MCF 10A (cell line): ENCODE measurements around the gene SGTA. TPM values are rescaled to one million over a fixed set of nuclear protein-coding genes. Genes with fewer than 3 reads are reported as not detected.

Experiments used
- BruUV-seq: library from RNA; stranded (reverse); fragments of 400-500 nt; replicated peaks from 2 replicates; lab custom pipeline; 2021; lab: Mats Ljungman, UMichigan
- CTCF ChIA-PET: fragments of 300-600 bp; sonication (Branson Sonifier 250); formaldehyde crosslinking; extraction: SDS; loops from one replicate; lab custom pipeline; 2021; ENCODE audit warnings: antibody characterized with exemption, inconsistent platforms; lab: Yijun Ruan, JAX
- POLR2A ChIA-PET: fragments of 300-600, 350-650 bp; sonication (Branson Sonifier 250); formaldehyde crosslinking; extraction: SDS; loops from one replicate; lab custom pipeline; 2020; ENCODE audit warnings: antibody characterized with exemption, inconsistent platforms; lab: Yijun Ruan, JAX
- DNase-seq: peaks from one replicate; pipeline ENCODE4 v3.0.0-alpha.2; 2018; ENCODE audit not compliant: unreplicated experiment
- H3K27ac Mint-ChIP-seq: one replicate; pipeline ENCODE4 v1.8.0; 2022; ENCODE audit warnings: mild to moderate bottlenecking, low read depth, mixed read lengths; ENCODE audit not compliant: unreplicated experiment
- H3K27me3 Mint-ChIP-seq: one replicate; pipeline ENCODE4 v1.8.0; 2022; ENCODE audit warnings: mixed read lengths; ENCODE audit not compliant: insufficient read depth, unreplicated experiment
- H3K36me3 Mint-ChIP-seq: one replicate; pipeline ENCODE4 v1.8.0; 2022; ENCODE audit warnings: mild to moderate bottlenecking, moderate library complexity, mixed read lengths; ENCODE audit not compliant: insufficient read depth, unreplicated experiment
- H3K4me1 Mint-ChIP-seq: one replicate; pipeline ENCODE4 v1.8.0; 2022; ENCODE audit warnings: mixed read lengths; ENCODE audit not compliant: insufficient read depth, unreplicated experiment
- H3K4me3 Mint-ChIP-seq: one replicate; pipeline ENCODE4 v1.8.0; 2022; ENCODE audit warnings: mild to moderate bottlenecking, moderate library complexity, mixed read lengths; ENCODE audit not compliant: unreplicated experiment
- H3K9me3 Mint-ChIP-seq: one replicate; pipeline ENCODE4 v1.8.0; 2022; ENCODE audit warnings: mixed read lengths; ENCODE audit not compliant: unreplicated experiment
- intact Hi-C: fragments of 100-400 bp; cut with micrococcal nuclease; formaldehyde crosslinking; loops from 2 replicates; pipeline ENCODE4 v1.14.1; 2022
- total RNA-seq: library from RNA; stranded (reverse); gene quantifications from 2 replicates; pipeline ENCODE4 v1.2.3, GENCODE V29; 2022
- TF ChIP-seq, protein P1 (sequence below): fragments of 200-600 bp; IDR thresholded peaks from one replicate; pipeline ENCODE4 v1.8.0; 2022; ENCODE audit warnings: antibody characterized with exemption, mild to moderate bottlenecking; ENCODE audit not compliant: unreplicated experiment

The SGTA gene
- total RNA-seq, 1 experiment from 2014 or later: 66.6 TPM

DNA sequence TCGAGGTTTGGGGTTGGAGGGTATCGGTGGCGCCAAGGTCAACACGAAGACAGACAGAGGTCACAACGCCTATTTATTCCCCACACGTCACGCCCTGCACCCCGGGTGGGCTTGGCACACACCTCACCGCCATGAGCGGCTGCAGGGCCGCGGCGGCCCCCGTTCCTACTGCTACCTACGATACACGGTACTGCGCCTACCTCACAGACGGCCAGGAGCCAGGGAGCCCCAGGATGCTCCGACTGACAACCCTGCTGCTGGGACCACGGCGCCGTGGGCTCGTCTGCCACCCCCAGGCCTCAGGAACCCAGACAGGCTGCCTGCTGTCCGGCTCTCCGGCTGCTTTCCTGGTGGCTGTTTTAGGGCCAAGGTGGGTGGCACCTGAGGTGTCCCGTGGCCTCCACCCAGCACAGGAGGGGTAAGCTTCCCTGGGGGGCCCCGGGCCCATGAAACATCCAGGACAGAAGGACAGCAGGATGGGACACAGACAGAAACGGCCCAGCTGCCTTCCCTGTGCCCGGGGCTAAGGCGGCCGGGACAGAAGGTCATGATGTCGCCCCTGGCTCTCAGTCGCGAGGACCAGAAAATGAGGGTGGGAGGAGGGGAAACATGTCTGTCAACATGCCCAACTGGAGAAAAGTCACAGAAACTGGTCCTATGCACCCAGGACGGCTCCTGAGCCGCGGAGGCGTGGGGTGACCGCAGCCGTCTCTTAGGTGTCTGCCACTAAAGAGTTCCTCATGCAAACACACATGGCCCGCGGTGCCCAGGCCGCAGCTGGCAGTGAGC is 28.2 kb downstream of the SGTA start:
- TF ChIP-seq, protein P1, sequence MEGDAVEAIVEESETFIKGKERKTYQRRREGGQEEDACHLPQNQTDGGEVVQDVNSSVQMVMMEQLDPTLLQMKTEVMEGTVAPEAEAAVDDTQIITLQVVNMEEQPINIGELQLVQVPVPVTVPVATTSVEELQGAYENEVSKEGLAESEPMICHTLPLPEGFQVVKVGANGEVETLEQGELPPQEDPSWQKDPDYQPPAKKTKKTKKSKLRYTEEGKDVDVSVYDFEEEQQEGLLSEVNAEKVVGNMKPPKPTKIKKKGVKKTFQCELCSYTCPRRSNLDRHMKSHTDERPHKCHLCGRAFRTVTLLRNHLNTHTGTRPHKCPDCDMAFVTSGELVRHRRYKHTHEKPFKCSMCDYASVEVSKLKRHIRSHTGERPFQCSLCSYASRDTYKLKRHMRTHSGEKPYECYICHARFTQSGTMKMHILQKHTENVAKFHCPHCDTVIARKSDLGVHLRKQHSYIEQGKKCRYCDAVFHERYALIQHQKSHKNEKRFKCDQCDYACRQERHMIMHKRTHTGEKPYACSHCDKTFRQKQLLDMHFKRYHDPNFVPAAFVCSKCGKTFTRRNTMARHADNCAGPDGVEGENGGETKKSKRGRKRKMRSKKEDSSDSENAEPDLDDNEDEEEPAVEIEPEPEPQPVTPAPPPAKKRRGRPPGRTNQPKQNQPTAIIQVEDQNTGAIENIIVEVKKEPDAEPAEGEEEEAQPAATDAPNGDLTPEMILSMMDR: no peak
- Mint-ChIP-seq H3K4me3 (no peak overlapping the region), H3K27me3 (no peaks in the 10 kb centered on the region), H3K36me3 (peaks cover 31% of the 10 kb centered on the region), H3K27ac (no peak overlapping the region), H3K9me3 (no peaks in the 10 kb centered on the region), H3K4me1 (no peaks in the 10 kb centered on the region)
- ChIA-PET POLR2A (interaction anchor here (0.6 kb wide), 1 partner anchor 8 kb away, joined by 3 read pairs; no protein-coding TSS in a partner anchor), CTCF (interaction anchor here (0.7 to 2.9 kb wide), 2 partner anchors 106 to 1429 kb away, joined by 5 to 16 read pairs; no protein-coding TSS in a partner anchor)
- TSS peak; percentile 37 for BruUV-seq
- no peak for DNase-seq
- intact Hi-C loops: no loop called here

GRCh38 chr19:2751438-2751830 is 31.6 kb downstream of the SGTA start:
- Mint-ChIP-seq H3K27ac (no peak overlapping the region), H3K4me1 (no peaks in the 10 kb centered on the region), H3K27me3 (no peaks in the 10 kb centered on the region), H3K36me3 (peaks cover 20% of the 10 kb centered on the region), H3K9me3 (no peaks in the 10 kb centered on the region), H3K4me3 (no peak overlapping the region)
- BruUV-seq: no TSS peak
- intact Hi-C loops: no loop called here
- no peak for DNase-seq
- TF ChIP-seq, protein P1: no peak
- CTCF ChIA-PET: interaction anchor here (0.7 to 6.2 kb wide), 4 partner anchors 15 to 265 kb away, joined by 3 to 86 read pairs (median 5); no protein-coding TSS in a partner anchor
- POLR2A ChIA-PET: no interaction called here

- ChIA-PET CTCF (interaction anchor here (0.7 to 6.2 kb wide), 5 partner anchors 7 to 104 kb away, joined by 3 to 86 read pairs (median 5); no protein-coding TSS in a partner anchor), POLR2A (interaction anchor here (2.2 kb wide), 1 partner anchor 102 kb away, joined by 13 read pairs; no protein-coding TSS in a partner anchor)
- Mint-ChIP-seq H3K27ac (no peak overlapping the region), H3K4me3 (no peak overlapping the region), H3K36me3 (peaks cover 16% of the 10 kb centered on the region), H3K9me3 (no peaks in the 10 kb centered on the region), H3K27me3 (no peaks in the 10 kb centered on the region), H3K4me1 (no peaks in the 10 kb centered on the region)
- TF ChIP-seq, protein P1: no peak
- BruUV-seq: no TSS peak
- no peak for DNase-seq
- intact Hi-C loops: no loop called here
These were observed 32.1 kb downstream of the SGTA start for GRCh38 chr19:2750808-2751437.

- no peaks in the 10 kb centered on the region for H3K4me1 Mint-ChIP-seq
- H3K27ac Mint-ChIP-seq: no peak overlapping the region
- peaks cover 15% of the 10 kb centered on the region for H3K27me3 Mint-ChIP-seq
- no peaks in the 10 kb centered on the region for H3K36me3 Mint-ChIP-seq
- no peak overlapping the region for H3K4me3 Mint-ChIP-seq
- no TSS peak for BruUV-seq
- DNase-seq: no peak
- ChIA-PET CTCF (interaction anchor here (0.7 to 6.2 kb wide), 3 partner anchors 21 to 100 kb away, joined by 3 to 86 read pairs (median 5); no protein-coding TSS in a partner anchor), POLR2A (interaction anchor here (0.9 kb wide), 1 partner anchor 11 kb away, joined by 3 read pairs; no protein-coding TSS in a partner anchor)
- intact Hi-C loops: no loop called here
- no peaks in the 10 kb centered on the region for H3K9me3 Mint-ChIP-seq
- TF ChIP-seq, protein P1: no peak
These were observed 35.7 kb downstream of the SGTA start for GRCh38 chr19:2747349-2747748.
